GM19395 (cell line): Measurements from ENCODE around the gene LTBR.

Source experiments
- ATAC-seq: cut with Tn5 transposase; IDR thresholded peaks from one replicate; pipeline ENCODE4 v1.9.1; 2021; ENCODE audit warnings: mild to moderate bottlenecking, moderate library complexity; ENCODE audit not compliant: unreplicated experiment

Gene LTBR

DNA sequence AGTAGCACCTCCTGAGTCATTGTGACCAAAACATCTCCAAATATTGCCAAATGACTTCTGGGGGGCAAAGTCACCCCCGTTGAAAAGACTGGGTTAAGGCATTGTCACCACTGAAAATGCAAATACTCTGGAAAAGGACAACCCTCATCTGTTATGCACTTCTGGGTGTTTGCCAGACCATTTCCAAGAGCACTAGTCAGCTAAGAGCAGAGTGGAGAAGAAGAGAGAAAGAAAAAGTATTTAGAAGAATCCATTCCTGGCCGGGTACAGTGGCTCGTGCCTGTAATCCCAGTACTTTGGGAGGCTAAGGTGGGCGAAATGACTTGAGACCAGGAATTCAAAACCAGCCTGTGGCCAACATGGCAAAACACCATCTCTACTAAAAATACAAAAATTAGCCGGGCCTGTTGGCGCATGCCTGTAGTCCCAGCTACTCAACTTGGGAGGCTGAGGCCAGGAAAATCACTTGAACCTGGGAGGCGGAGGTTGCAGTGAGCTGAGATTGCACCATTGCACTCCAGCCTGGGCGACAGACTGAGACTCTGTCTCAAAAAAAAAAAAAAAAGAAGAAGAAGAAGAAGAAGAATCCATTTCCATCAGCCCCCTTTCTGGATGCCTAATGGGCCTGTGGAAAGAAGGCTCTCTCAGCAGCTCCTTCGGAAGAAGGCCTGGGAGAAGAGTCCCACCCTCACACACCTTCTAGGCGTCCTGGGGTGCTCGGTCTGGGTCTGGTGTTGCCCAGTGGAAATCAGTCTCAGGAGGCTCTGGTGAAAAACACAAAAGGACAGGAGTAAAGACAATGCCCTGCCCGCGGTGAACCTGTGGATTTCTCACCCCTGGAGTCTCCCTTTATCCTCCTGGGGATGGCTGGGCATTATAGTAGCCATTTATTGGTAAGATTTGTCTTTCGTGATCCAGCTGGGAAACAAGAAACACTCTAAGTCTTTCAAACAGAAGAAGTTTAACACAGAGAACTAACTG lies 3.5 kb upstream of the LTBR start:
- ATAC-seq = no peak

DNA sequence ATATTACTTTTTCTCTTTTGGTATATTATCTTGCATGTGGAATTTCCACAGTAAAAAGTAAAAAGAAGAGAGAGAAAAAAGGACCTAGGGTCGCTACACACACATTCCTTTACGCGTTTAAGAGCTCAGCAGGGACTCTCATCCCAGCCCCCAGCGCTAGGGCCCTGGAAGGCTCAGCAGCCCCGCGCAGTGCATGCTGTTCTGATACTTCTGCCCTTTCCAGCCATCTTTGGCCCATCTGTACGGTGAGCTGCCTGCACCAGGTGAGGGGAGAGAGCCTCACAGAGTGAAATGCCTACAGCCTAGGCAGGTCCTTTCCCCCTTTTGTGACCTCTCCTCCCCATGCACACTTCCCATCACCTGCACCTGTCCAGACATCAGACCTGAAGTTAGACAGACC lies 1.6 kb upstream of the LTBR start:
- ATAC-seq = no peak

DNA sequence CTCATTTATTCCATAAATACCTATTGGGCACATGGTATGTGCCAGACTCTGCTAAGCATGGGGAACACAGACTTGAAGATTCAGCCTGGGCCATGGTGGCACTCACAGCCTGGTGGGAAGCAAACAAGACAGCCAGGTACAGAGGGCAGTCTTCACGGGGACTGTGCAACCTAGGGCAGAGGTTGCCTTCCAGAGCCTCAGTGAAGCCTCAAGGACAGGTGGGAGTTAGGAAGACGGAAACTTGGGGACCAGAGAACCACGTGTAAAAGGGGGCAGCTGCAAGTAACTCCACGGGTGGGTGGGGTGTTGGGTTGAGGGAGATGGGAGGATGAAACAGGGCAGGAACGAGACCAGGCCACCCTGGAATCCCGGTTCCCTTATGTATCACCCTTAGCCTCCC lies 980 bp upstream of the LTBR start:
- ATAC-seq = no peak

DNA sequence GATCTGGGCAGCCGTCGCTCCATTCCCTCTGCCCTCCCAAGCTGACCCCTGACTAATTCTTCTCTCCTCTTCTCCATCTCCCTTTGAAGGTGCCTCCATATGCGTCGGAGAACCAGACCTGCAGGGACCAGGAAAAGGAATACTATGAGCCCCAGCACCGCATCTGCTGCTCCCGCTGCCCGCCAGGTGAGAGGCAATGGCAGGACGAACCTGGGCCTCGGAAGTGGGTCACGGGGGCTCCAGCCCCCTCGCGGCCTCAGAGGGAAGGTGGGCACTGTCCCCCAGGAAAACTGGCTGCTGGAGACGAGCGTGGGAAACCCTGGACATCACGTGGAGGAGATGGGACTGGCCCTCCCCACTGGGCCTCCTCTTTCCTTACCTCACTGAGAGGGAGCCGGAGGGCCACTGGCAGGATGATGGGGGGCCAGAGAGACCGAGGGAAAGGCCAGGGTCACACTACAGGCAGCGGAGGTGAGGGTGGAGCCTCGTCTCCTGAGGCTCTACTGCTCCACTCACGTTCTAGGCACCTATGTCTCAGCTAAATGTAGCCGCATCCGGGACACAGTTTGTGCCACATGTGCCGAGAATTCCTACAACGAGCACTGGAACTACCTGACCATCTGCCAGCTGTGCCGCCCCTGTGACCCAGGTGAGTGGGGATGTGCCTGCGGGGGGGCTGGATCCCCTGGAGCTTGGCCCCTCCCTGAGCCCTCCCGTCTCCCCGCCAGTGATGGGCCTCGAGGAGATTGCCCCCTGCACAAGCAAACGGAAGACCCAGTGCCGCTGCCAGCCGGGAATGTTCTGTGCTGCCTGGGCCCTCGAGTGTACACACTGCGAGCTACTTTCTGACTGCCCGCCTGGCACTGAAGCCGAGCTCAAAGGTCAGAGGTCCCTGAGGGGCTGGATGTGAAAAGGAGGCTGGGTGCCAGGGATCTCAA lies 806 bp downstream of the LTBR start:
- no peak for ATAC-seq

DNA sequence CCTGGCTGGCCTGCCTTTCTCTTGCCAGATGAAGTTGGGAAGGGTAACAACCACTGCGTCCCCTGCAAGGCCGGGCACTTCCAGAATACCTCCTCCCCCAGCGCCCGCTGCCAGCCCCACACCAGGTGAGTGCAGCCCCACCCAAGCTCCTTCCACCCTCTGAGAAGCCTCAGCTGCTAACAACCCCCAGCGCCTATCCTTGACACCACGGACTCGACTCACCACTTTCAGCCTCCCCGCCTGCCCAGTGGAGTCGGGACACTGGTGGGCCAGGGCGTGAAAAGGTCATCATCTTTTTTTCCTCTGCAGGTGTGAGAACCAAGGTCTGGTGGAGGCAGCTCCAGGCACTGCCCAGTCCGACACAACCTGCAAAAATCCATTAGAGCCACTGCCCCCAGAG lies 2.1 kb downstream of the LTBR start:
- ATAC-seq = no peak

DNA sequence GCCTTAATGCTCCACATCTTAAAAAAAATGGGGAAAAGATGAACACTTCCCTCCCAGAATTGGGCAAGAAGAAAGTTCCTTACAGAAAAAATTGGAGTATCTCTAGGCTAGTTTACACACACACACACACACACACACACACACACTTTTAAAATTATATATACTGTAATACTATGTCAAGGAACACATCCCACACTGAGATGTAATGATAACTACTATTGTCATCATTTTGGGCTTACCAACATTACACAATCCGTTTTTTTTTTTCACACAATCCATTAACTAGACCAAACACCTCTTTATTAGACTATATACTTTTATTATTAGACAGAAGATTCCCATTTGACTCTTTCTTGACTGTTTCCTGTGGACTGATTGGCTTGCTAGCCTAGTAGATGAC lies 2.5 kb downstream of the LTBR start:
- no peak for ATAC-seq

DNA sequence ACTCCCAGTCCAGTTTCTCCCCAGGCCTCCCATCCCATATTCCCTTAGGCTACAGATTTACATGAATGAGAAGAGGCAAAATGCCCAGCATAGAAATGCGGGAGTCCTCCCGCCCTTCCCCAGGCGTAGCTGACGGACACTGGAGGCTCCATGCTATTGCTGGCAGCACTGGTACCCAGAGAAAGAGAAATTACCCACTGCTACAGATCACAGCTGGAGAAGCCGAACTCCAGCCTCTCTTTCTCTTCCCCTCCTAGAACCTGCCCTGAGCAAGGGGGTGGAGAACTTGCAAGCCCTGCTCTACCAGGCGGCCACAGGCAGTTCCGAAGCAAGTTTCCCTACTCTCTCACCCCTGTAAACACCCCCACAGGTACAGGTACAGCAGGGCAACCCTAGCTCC lies 3.6 kb downstream of the LTBR start:
- no peak for ATAC-seq

DNA sequence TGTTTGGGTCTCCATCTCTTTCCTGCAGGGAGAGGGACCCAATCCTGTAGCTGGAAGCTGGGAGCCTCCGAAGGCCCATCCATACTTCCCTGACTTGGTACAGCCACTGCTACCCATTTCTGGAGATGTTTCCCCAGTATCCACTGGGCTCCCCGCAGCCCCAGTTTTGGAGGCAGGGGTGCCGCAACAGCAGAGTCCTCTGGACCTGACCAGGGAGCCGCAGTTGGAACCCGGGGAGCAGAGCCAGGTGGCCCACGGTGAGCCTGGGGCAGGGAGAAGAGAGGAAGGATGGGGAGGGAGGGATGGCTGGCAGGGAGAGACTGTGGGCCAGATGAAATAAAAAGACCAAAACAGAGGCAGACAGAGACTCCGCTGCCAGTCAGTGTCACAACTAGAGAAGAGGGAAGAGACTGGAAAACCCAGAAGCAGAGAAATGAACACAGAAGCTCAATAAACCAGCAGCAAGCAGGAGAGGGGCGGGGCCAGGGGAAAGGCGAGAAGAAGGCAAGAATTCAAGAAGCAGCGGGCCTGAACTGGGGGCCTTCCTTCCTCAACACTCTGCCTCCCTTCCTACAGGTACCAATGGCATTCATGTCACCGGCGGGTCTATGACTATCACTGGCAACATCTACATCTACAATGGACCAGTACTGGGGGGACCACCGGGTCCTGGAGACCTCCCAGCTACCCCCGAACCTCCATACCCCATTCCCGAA lies 6.3 kb downstream of the LTBR start:
- no peak for ATAC-seq

DNA sequence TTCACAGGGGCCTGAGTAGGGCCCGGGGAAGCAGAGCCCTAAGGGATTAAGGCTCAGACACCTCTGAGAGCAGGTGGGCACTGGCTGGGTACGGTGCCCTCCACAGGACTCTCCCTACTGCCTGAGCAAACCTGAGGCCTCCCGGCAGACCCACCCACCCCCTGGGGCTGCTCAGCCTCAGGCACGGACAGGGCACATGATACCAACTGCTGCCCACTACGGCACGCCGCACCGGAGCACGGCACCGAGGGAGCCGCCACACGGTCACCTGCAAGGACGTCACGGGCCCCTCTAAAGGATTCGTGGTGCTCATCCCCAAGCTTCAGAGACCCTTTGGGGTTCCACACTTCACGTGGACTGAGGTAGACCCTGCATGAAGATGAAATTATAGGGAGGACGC lies 7.1 kb downstream of the LTBR start:
- no peak for ATAC-seq

DNA sequence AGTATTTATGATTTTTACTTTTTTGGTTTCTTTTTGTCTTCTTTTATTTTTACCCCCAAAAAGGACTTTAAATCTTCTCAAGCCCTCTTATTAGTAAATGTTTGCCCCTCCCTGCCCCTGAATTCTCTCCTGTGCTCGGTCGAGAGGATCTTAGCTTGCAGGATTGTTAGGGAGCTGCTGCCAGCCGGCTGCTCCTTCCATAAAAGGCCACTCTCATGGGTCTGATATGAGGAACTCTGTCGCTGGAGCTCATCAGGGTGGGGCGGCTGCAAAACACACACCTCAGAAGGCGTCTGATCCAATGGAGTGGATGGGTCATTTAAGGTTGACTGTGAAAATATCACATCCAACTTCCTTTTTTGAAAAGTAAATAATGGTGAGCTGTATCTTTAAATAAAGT lies 8.5 kb downstream of the LTBR start:
- no peak for ATAC-seq

DNA sequence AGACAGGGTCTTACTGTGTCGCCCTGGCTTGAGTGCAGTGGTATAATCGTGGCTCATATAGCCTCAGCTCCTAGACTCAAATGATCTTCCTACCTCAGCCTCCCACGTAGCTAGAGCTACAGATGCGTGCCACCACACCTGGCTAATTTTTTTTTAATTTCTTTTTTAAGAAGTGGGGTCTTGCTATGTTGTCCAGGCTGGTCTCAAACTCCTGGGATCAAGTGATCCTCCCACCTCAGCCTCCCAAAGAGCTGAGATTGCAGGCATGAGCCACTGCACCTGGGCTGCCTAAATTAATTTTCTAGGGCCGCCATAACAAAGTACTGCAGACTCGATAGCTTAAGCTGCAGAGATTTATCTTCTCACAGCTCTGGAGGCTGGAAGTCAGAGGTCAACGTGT lies 9.1 kb downstream of the LTBR start:
- no peak for ATAC-seq

DNA sequence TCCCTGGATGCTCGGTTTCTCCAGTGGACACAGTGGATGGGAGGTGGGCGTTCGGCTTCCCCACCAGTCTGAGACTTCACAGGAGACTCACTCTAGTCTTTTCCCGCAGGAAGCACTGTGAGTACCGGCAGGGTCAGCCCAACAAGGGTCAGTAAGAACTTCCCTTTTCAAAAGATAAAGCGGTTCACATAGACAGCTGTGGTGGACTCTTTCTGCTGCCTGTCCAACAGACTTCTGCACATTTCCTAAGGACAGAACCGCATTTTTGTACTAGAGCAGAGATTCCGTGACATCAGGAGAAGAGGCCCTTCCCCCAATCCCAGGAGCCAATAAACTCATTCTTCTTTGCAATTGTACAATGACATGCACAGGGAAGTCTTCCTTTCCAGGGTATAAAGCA lies 10.4 kb downstream of the LTBR start:
- ATAC-seq = no peak

DNA sequence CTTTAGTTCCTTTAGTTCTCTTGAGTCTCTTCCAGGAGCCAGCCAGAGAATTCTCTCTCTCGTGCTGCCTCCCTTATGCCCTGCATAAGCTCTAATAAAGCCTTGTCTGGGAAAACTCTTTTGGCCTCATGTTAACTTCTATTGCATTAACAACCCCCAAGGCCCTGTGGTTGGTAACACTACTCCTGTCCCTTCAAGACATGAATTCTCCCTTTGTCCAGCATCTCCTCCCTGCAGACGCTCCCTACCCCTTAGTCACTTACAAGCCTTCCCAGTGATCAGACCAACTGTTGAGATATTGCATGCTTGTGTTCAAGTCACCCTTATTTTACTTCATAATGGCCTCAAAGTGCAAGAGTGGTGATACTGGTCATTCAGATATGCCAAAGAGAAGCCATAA lies 12.1 kb downstream of the LTBR start:
- ATAC-seq = no peak

DNA sequence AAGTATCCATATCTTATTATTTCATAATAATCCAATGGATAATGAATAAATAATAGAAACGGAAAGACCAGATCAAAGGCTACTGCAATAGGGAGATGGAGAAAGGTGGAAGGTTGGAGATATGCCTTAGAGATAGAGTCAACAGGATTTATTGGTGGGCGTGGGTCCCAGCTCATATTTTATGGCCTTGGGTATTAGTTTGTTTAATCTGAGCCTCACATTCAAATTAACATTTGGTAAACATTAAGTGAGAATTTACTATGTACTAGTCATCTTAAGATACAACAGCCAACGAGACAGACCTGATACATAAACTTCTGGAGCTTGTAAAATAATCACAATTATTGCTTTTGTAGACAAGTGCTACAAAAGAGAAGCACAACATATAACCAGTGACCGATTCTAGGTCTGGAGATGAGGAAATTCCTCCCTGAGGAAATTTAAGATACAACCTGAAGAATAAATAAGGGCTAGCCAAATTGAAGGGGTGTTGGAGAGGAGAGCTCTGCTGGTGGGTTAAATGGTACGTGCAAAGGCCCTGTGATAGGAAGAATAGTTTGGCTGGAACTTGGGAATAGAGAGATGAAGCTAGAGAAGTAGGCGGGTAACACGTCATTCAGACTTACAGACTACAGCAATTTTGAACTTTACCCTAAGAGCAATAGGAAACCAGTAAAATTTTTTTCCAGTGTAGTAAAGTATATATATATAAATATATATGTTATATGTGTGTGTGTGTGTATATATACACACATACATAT lies 16.1 kb downstream of the LTBR start:
- ATAC-seq = no peak

DNA sequence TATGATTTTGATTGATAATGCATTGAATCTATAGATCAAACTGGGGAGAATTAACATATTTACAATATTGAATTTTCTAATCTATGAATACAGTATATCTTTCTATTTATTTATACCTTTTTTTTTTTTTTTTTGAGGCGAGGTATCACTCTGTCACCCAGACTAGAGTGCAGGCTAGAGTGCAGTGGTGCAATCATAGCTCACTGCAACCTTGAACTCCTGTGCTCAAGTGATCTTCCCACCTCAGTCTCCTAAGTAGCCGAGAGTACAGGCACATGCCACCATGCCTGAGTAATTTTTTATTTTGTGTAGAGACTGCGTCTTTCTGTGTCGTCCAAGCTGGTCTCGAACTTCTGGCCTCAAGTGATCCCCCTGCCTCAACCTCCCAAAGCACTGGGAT lies 20.4 kb downstream of the LTBR start:
- ATAC-seq = no peak

DNA sequence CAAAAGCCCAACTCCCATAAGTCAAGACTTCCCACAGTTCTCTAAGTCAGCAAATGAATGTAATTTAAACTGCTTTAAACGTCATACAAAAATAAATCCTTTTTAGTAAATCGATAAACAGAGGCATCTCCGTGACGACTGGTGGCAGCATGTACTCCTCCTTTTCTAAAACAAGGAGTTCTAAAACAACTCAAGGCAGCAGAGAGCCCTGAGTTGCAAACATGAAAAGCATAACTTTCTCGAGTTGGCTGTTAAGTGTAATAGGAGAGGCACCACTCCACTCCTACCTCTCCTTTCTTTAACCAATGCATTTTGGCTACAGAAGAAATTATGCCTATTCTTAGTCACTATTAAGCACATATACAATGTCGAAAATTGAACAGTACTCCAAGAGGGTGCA lies 22.0 kb downstream of the LTBR start:
- ATAC-seq = no peak

DNA sequence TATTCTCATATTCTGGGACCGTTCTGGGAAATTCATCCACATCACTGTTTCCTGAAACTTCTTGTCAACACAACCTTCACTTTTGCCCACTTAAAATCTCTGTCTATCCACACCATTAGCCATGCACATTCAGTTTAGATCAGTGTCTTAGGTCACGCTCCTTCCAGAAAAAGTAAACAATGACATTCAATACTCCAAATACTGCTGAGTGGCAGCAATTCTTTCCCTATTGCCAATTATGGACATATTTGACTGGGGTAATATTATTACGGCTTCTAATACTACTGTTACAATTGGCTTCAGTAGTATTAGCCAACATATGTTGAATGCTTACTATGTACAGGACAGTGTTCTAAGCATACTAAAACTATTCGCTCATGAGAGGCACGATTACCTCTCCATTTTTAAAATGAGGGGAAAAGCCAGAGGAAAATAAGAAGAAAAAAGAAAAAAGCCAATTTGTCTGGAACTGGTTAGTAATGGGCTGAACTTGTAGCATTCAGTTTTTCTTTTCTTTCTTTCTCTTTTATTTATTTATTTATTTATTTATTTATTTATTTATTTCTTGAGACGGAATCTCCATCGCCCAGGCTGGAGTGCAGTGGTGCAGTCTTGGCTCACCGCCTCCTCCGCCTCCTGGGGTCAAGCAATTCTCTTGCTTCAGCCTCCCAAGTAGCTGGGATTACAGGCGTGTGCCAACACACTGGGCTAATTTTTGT lies 23.4 kb downstream of the LTBR start:
- no peak for ATAC-seq

DNA sequence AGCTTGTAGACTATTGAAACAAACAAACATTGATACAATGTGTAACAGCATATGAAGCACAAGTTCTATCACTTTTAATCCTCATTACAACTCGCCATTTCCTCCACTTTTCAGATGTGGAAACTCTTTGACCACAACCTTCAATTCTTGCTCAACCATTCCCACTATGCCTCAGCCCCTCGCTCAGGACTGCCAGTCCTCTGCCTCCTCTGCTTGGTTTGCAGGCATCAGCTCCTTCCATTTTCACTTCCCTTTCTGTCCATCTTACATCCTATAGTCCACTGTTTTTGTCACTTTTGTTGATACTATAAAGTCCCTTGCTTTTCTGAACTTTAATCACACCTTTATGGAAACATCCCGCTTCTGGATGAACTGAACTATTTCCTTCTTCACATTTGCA lies 32.6 kb downstream of the LTBR start:
- no peak for ATAC-seq

DNA sequence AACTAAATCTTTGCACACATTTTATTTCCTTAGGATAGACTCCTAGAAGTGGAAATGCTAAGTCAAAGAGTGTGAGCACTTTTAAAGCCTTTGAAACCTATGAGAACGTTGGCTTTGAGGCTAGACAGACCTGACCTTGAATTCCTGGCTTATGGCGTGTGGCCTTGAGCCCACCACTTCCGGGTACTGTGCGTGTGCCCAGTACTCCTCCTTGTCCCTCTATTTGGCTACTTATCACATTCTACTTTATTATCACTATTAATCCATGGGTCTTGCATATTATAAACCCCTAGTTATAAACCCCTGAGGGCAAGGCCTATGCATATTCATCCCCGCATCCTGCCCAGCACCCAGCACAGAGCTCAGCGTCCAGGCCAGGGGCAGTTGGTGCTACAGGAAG lies 34.8 kb downstream of the LTBR start:
- ATAC-seq = no peak

DNA sequence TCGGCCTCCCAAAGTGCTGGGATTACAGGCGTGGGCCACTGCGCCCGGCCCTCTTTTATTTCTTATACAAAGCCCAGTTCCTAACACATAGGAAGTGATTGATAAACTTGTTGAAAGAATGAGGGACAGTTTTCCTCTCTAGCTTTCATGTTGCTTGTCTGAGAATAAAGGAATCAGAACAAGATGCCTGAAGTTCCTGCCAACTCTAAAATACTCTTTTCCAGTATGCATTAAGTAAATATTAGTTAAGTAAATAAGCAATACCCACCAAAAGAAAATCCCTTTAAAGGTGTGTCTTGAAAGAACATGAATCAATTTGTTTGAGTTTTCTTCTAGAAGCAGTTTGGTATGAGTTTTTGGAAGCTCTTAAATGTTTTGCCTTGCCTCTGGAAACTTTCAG lies 36.4 kb downstream of the LTBR start:
- ATAC-seq = no peak
